Measurements from ENCODE around the gene IL16. TPM values are rescaled to one million over a fixed set of nuclear protein-coding genes. Genes with fewer than 3 reads are reported as not detected.
A peak's percentile ranks its signal among the peaks of the same experiment; 100 is the strongest.

The IL16 gene
- total RNA-seq, 4 donors from 2014 or later, result 8.2 to 19.9 (median 13.7) TPM

DNA sequence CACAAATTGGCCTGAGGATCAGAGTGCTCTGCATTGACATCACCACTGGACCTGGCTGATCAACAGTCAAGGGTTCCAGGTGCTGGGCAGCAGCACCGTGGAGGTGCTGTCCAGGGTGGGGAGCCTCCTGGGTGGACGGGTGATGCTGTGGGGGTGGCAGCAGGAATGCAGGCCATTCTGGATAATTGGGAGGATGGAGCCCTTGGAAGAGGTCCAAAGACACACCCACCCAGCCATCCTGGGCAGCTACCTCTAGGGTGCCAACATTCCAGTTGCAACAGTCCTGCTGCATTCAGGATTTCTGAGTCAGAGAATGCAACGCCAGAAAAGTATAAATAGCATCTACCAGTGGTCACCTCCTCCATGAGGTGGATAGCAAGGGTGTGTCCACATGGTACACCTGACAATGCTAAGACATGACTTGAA, 100.5 kb downstream of the IL16 start:
- H3K27me3 ChIP-seq, result no peaks in the 10 kb centered on the region
- peak overlapping the region; percentile 34 for H3K27ac ChIP-seq
- no peak for TF ChIP-seq POLR2A (IDR thresholded peaks at IDR 0.05)
- TF ChIP-seq, protein P1, sequence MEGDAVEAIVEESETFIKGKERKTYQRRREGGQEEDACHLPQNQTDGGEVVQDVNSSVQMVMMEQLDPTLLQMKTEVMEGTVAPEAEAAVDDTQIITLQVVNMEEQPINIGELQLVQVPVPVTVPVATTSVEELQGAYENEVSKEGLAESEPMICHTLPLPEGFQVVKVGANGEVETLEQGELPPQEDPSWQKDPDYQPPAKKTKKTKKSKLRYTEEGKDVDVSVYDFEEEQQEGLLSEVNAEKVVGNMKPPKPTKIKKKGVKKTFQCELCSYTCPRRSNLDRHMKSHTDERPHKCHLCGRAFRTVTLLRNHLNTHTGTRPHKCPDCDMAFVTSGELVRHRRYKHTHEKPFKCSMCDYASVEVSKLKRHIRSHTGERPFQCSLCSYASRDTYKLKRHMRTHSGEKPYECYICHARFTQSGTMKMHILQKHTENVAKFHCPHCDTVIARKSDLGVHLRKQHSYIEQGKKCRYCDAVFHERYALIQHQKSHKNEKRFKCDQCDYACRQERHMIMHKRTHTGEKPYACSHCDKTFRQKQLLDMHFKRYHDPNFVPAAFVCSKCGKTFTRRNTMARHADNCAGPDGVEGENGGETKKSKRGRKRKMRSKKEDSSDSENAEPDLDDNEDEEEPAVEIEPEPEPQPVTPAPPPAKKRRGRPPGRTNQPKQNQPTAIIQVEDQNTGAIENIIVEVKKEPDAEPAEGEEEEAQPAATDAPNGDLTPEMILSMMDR (IDR thresholded peaks at IDR 0.05), result no peak
- no peak for TF ChIP-seq POLR2AphosphoS5 (IDR thresholded peaks at IDR 0.05)
- TF ChIP-seq EP300 (IDR thresholded peaks at IDR 0.05), result no peak
- peaks cover 24% of the 10 kb centered on the region for H3K36me3 ChIP-seq
- peaks cover 51% of the 10 kb centered on the region for H3K4me1 ChIP-seq
- 29% methylated on average over 2 of the region's 3 CpGs for WGBS
- peak in 1 of 2 donors; percentile 68 for DNase-seq (ENCODE audit: low spot score in 2 of 2)
- H3K9me3 ChIP-seq, result no peaks in the 10 kb centered on the region
- H3K4me3 ChIP-seq, result peak overlapping the region; percentile 28

DNA sequence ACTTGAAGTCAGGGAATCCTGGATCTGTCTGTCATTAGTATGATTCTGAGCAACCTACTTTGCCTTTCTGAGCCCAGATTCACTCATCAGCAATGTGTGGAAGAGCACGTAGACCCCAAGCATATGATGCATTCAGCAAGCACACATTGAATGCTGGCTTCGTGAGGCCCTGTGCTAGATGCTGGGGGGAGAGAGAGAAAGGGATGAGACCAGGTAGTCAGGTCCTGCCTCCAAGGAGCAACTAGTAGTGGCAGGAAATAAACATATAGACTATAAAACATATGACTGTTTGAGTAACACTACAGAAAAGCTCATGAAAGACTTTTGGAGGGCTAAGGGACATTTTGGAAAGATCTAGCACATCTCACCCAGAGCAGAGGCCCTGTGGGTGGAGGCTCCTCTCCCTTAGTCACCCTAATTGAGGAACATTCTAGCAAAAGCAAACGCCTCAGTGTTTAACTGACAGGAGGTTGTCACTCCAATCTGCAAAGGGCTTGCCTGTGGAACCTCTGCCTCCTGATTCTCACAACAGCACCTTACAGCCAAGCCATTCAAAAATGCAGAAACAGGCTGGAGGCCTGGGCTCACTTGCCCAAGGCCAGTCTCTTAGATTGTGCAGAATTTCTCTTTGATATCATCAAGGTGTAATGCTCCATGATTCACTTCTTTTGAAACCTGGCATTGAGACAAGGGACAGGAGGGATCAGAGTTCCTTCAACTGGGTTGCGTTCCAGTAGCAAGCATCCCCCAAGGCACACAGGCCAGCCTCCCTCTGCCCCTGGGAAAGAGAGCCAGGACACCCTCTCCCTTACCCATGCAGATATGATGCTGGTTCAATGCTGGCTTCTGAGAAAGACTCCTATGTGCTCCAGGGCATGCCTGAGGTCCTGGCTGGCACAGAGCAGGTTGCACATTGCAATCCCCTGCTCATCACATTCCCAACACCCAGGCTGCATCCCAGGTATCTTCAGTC, 101.2 kb downstream of the IL16 start:
- Histone ChIP-seq H3K27ac (peak overlapping the region; percentile 34), H3K4me3 (peak overlapping the region; percentile 6), H3K36me3 (peaks cover 31% of the 10 kb centered on the region), H3K27me3 (no peaks in the 10 kb centered on the region), H3K4me1 (peaks cover 58% of the 10 kb centered on the region), H3K9me3 (no peaks in the 10 kb centered on the region)
- WGBS, result 70% methylated on average over 3 of the region's 4 CpGs
- peak in 1 of 2 donors; percentile 41 for DNase-seq (ENCODE audit: low spot score in 2 of 2)
- TF ChIP-seq EP300 (IDR thresholded peaks at IDR 0.05) (no peak), POLR2AphosphoS5 (IDR thresholded peaks at IDR 0.05) (no peak), POLR2A (IDR thresholded peaks at IDR 0.05) (no peak)
- TF ChIP-seq, protein P1 (IDR thresholded peaks at IDR 0.05), result no peak

DNA sequence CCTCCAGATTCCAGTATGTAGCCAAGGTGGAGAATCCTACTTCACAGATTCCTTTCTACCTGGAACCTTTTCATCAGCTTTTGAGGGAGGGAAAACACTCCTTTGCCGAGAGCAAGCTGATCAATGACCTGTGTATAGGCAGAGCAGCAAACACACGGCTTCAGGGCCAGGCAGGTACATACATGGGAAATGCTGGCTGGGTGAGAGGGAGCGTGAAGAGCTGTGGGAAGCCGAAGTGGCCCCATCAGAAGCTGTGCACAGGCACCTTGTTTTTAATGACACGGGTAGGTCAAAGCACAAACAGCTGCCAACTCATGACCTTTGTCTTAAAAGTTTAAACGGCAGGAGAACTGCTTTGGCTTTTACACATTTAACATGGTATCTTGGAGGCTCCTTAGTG, 101.9 kb downstream of the IL16 start:
- 58% methylated on average over 6 of the region's 6 CpGs for WGBS
- peak overlapping the region; percentile 6 for H3K4me3 ChIP-seq
- no peaks in the 10 kb centered on the region for H3K9me3 ChIP-seq
- peaks cover 62% of the 10 kb centered on the region for H3K4me1 ChIP-seq
- no peak overlapping the region for H3K27ac ChIP-seq
- peak in 1 of 2 donors; percentile 38 for DNase-seq (ENCODE audit: low spot score in 2 of 2)
- H3K27me3 ChIP-seq, result no peaks in the 10 kb centered on the region
- TF ChIP-seq POLR2A (IDR thresholded peaks at IDR 0.05) (no peak), POLR2AphosphoS5 (IDR thresholded peaks at IDR 0.05) (no peak), EP300 (IDR thresholded peaks at IDR 0.05) (no peak)
- TF ChIP-seq, protein P1 (IDR thresholded peaks at IDR 0.05), result no peak
- H3K36me3 ChIP-seq, result peaks cover 34% of the 10 kb centered on the region

GRCh38 chr15:81299156-81299555, 102.5 kb downstream of the IL16 start:
- Histone ChIP-seq H3K27ac (no peak overlapping the region), H3K27me3 (no peaks in the 10 kb centered on the region), H3K36me3 (peaks cover 35% of the 10 kb centered on the region), H3K4me3 (peak overlapping the region; percentile 6), H3K9me3 (no peaks in the 10 kb centered on the region), H3K4me1 (peaks cover 62% of the 10 kb centered on the region)
- 71% methylated on average over 2 of the region's 3 CpGs for WGBS
- TF ChIP-seq POLR2A (IDR thresholded peaks at IDR 0.05) (no peak), EP300 (IDR thresholded peaks at IDR 0.05) (no peak), POLR2AphosphoS5 (IDR thresholded peaks at IDR 0.05) (no peak)
- TF ChIP-seq, protein P1 (IDR thresholded peaks at IDR 0.05), result no peak
- DNase-seq (ENCODE audit: low spot score in 2 of 2), result no peak

DNA sequence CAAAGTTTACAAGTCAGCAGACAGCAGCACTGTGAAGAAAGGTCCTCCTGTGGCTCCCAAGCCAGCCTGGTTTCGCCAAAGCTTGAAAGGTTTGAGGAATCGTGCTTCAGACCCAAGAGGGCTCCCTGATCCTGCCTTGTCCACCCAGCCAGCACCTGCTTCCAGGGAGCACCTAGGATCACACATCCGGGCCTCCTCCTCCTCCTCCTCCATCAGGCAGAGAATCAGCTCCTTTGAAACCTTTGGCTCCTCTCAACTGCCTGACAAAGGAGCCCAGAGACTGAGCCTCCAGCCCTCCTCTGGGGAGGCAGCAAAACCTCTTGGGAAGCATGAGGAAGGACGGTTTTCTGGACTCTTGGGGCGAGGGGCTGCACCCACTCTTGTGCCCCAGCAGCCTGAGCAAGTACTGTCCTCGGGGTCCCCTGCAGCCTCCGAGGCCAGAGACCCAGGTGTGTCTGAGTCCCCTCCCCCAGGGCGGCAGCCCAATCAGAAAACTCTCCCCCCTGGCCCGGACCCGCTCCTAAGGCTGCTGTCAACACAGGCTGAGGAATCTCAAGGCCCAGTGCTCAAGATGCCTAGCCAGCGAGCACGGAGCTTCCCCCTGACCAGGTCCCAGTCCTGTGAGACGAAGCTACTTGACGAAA, 103.1 kb downstream of the IL16 start:
- no peak for DNase-seq (ENCODE audit: low spot score in 2 of 2)
- H3K27ac ChIP-seq, result no peak overlapping the region
- peaks cover 41% of the 10 kb centered on the region for H3K36me3 ChIP-seq

More for the DNA sequence above, 103.1 kb downstream of the IL16 start:
- 87% methylated on average over 10 of the region's 14 CpGs for WGBS
- peaks cover 62% of the 10 kb centered on the region for H3K4me1 ChIP-seq
- TF ChIP-seq, protein P1 (IDR thresholded peaks at IDR 0.05), result no peak
- TF ChIP-seq EP300 (IDR thresholded peaks at IDR 0.05), result no peak
- no peak for TF ChIP-seq POLR2AphosphoS5 (IDR thresholded peaks at IDR 0.05)
- no peak for TF ChIP-seq POLR2A (IDR thresholded peaks at IDR 0.05)
- H3K27me3 ChIP-seq, result no peaks in the 10 kb centered on the region
- no peaks in the 10 kb centered on the region for H3K9me3 ChIP-seq
- peak overlapping the region; percentile 6 for H3K4me3 ChIP-seq
